ENCODE measurements around the gene PRKD1. TPM values are rescaled to one million over a fixed set of nuclear protein-coding genes. Genes with fewer than 3 reads are reported as not detected.

Gene PRKD1
- total RNA-seq, 1 experiment from 2014 or later = 2.7 TPM

- no peaks in the 10 kb centered on the region for H3K23me2 ChIP-seq (ENCODE audit: insufficient read length, low read depth, low read length, poor library complexity, severe bottlenecking)
- no peak for DNase-seq
- H4K8ac ChIP-seq (replicated peaks; ENCODE audit: insufficient read length, low read depth, low read length) = no peak overlapping the region
- no peak overlapping the region for H3K23ac ChIP-seq (ENCODE audit: insufficient read length, low read depth, low read length)
- no peak overlapping the region for H3T11ph ChIP-seq (ENCODE audit: low read length)
- H2AFZ ChIP-seq (ENCODE audit: low read length) = no peak overlapping the region
- no CpG with 5 or more reads among the region's 2 CpGs for WGBS (ENCODE audit: extremely low coverage, insufficient read length, low lambda C conversion rate)
- H3K9ac ChIP-seq (ENCODE audit: extremely low read depth, insufficient read length, low read length) = no peak overlapping the region
- no peak overlapping the region for H2AK5ac ChIP-seq (ENCODE audit: insufficient read length, low read length)
- H3K56ac ChIP-seq (ENCODE audit: insufficient read length, low read depth, low read length) = no peak overlapping the region
- H3K79me2 ChIP-seq (ENCODE audit: insufficient read depth, low read length) = no peaks in the 10 kb centered on the region
- no peak overlapping the region for H2BK5ac ChIP-seq (ENCODE audit: insufficient read length, low read length)
- H3K27ac ChIP-seq (ENCODE audit: insufficient read length, low read depth, low read length) = no peak overlapping the region
- H4K20me1 ChIP-seq (ENCODE audit: control insufficient read depth, insufficient read depth, insufficient read length) = no peaks in the 10 kb centered on the region
- no peaks in the 10 kb centered on the region for H3K4me1 ChIP-seq (ENCODE audit: insufficient read depth, low read length)
- no peaks in the 10 kb centered on the region for H3K9me3 ChIP-seq (ENCODE audit: control insufficient read depth, low read depth, low read length)
- no peaks in the 10 kb centered on the region for H3K36me3 Mint-ChIP-seq (ENCODE audit: insufficient read depth in 1 of 3, low read depth in 3 of 3)
- no peak overlapping the region for H3K14ac ChIP-seq (ENCODE audit: insufficient read depth, low read length)
- no peak overlapping the region for H2BK12ac ChIP-seq (ENCODE audit: insufficient read length, low read depth, low read length)
- no peaks in the 10 kb centered on the region for H3K27me3 ChIP-seq (ENCODE audit: insufficient read depth, low read length)
- H4K91ac ChIP-seq (ENCODE audit: insufficient read length, low read depth, low read length) = no peak overlapping the region
- H3K4me3 Mint-ChIP-seq = no peak overlapping the region
- no peak overlapping the region for H4K5ac ChIP-seq (ENCODE audit: insufficient read length, low read depth, low read length)
- no peak overlapping the region for H2BK120ac ChIP-seq (ENCODE audit: low read depth, low read length, poor library complexity, severe bottlenecking)
- H3K18ac ChIP-seq (ENCODE audit: insufficient read length, low read depth, low read length) = no peak overlapping the region
- H3K9me3 Mint-ChIP-seq = no peaks in the 10 kb centered on the region
- H2BK20ac ChIP-seq (ENCODE audit: low read depth, low read length, poor library complexity, severe bottlenecking) = no peak overlapping the region
- no peak overlapping the region for H3K4me2 ChIP-seq (ENCODE audit: insufficient read depth, insufficient read length, low read length)
- no peak overlapping the region for H2BK15ac ChIP-seq (ENCODE audit: low read depth, low read length)
- TF ChIP-seq, protein P1, sequence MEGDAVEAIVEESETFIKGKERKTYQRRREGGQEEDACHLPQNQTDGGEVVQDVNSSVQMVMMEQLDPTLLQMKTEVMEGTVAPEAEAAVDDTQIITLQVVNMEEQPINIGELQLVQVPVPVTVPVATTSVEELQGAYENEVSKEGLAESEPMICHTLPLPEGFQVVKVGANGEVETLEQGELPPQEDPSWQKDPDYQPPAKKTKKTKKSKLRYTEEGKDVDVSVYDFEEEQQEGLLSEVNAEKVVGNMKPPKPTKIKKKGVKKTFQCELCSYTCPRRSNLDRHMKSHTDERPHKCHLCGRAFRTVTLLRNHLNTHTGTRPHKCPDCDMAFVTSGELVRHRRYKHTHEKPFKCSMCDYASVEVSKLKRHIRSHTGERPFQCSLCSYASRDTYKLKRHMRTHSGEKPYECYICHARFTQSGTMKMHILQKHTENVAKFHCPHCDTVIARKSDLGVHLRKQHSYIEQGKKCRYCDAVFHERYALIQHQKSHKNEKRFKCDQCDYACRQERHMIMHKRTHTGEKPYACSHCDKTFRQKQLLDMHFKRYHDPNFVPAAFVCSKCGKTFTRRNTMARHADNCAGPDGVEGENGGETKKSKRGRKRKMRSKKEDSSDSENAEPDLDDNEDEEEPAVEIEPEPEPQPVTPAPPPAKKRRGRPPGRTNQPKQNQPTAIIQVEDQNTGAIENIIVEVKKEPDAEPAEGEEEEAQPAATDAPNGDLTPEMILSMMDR (conservative IDR thresholded peaks at IDR 0.05) = no peak
- peaks cover 0 to 4% of the 10 kb centered on the region in 2 experiments; a peak in 2 of 4 replicates for H3K4me1 Mint-ChIP-seq
- H3K27ac Mint-ChIP-seq = no peak overlapping the region
- no peak overlapping the region for H3K4ac ChIP-seq (ENCODE audit: low read depth, low read length)
- no peaks in the 10 kb centered on the region for H3K27me3 Mint-ChIP-seq (ENCODE audit: low read depth)
- no peaks in the 10 kb centered on the region for H3K79me1 ChIP-seq (ENCODE audit: insufficient read depth, low read depth, low read length, poor library complexity, severe bottlenecking)
Observed at GRCh38 chr14:29682789-29683188, 244.9 kb downstream of the PRKD1 start.
